NCI-H1048 (cell line): ENCODE measurements around the gene LRRC8A.
"Not testable (repeated sequence)": the region's sequence is repeated elsewhere in the genome, so short reads cannot be mapped to it uniquely, and the experiment has no call there.

Experiments used
- DNase-seq: peaks from one replicate; lab custom pipeline; 2025; lab: John Stamatoyannopoulos, UW

The LRRC8A gene

DNA sequence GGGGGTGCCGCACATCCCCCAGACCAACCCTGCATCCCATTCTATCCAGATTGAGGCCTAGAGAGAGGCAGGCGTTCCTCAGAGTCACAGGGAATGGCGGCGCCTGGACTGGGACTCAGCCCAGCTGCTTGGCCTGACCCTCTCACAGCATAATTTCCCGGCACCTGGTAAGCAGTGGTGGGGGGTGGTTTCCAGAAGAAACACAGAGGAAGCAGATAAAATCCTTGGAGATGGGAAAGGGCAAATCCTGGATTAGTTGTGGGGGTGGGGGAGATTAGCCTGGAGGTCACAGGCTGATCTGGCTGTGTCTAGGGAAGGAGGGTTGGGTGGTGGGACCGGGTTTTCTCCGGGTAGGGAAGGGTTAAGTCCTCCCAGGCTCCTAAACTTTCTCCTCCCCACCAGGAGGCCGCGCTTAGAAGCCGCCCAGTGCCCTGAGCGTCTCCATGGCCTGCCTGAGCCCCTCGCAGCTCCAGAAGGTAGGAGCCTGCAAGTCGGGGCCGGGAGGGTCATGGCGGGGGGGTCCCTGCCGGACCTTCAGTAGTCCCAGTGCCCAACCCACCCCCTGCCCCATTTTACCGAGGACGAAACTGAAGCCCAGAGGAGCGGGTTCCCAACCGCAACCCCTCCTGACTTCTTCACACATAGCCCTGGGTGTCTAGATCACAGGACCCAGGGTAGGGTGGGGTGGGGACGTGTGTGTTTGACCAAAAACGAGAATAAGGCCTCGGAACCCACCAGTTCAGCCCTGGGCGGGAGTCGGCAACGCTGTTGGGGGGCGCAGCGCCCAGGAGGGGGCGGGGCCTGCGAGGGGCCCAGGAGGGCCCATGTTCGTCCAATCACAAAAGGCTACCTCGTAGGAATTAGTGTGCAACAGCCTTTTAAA, 40.2 kb downstream of the LRRC8A start:
- no peak for DNase-seq

DNA sequence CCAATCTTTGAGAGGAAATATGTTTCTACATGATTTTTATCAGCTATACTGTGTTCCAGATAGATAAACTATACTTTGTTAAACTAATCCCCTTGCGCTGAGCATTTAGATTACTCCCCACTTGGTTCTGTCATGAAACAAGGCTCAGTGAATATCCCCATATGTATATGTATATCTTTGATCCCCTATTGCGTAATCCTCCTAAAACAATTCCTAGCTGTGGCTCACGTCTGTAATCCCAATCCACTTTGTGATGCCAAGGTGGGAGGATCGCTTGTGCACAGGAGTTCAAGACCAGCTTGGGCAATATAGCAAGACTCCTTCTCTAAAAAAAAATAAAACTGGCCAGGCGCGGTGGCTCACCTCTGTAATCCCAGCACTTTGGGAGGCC, 41.6 kb downstream of the LRRC8A start:
- DNase-seq, result no peak

- no peak for DNase-seq
Observed at GRCh38 chr9:128927731-128928411, 45.9 kb downstream of the LRRC8A start.

GRCh38 chr9:128928624-128929023, 46.7 kb downstream of the LRRC8A start:
- no peak for DNase-seq

GRCh38 chr9:128929560-128929959, 47.6 kb downstream of the LRRC8A start:
- DNase-seq, result no peak

DNA sequence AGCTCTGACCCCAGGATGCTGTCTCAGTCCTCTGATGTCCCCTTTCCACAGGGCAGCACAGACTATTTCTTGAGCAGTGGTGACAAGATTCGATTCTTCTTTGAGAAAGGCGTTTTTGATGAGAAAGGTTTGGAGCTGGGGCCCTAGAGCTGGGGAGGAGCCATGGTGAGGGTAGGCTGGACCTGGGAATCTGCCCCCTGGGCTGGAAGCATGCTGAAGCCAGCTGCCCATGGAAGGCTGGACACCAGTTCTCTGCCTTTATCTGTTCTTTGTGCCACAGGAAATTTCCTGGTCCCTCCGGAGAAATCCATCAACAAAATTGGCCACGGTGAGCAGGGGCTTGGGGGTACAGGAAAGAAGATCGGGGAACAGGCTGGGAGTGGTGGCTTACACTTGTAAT, 51.8 kb downstream of the LRRC8A start:
- no peak for DNase-seq

DNA sequence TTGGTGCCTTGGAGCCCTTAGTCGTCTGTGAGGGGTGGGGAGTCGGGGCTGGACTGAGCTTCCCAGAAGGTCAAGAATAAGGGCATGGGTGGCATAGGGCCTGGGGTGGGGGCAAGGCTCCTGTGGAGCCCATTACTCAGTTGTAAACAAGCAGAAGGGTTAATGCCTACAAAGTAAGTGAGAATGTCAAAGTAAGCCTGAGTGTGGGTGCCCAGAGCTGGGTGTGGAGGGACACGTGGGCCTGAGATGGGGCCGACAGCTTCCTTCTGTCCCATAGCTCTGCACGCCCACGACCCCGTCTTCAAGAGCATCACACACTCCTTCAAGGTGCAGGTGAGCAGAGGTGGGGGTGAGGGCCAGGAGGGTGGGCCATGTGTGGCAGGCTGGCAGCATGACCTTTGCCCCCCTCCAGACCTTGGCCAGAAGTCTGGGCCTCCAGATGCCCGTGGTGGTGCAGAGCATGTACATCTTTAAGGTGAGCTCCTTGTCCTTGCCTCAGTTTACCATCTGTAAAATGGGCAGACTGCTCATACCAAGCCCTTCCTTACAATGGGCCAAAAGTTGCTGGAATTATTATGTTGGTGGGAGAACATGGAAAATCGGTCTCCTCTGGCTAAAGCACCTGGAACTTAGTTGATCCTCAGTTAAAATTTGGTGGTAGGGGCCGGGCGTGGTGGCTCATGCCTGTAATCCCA, 54.4 kb downstream of the LRRC8A start:
- no peak for DNase-seq

GRCh38 chr9:128937310-128938165, 55.6 kb downstream of the LRRC8A start:
- DNase-seq, result no peak

DNA sequence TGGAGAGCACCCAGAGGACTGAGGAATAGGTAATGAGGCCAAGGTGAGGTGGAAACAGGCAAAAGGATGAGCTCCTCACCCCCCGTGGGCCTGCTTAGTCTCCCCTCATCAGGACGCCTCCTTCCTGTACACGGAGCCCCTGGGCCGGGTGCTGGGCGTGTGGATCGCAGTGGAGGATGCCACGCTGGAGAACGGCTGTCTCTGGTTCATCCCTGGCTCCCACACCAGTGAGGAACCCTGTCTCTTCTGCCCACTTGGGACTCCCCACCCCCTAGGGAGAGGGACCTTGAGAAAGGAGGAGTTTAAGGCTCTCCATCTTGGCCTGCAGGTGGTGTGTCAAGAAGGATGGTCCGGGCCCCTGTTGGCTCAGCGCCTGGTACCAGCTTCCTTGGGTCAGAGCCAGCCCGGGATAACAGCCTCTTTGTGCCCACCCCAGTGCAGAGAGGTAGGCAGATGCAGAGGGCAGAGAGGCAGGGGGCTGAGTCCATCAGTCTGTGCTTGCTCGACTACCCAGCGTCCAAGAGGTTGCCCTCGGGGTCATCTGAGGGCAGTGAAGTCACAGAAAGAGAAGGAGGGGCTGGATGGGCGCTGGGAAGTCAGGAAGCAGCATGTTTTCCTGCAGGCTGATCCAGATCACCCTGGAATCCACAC, 58.5 kb downstream of the LRRC8A start:
- no peak for DNase-seq

- no peak for DNase-seq
Observed at GRCh38 chr9:128940946-128941755, 59.2 kb downstream of the LRRC8A start.

GRCh38 chr9:128943832-128944620, 62.1 kb downstream of the LRRC8A start:
- DNase-seq, result no peak

- not testable (repeated sequence) for DNase-seq
Observed at GRCh38 chr9:128944966-128945365, 63.0 kb downstream of the LRRC8A start.

DNA sequence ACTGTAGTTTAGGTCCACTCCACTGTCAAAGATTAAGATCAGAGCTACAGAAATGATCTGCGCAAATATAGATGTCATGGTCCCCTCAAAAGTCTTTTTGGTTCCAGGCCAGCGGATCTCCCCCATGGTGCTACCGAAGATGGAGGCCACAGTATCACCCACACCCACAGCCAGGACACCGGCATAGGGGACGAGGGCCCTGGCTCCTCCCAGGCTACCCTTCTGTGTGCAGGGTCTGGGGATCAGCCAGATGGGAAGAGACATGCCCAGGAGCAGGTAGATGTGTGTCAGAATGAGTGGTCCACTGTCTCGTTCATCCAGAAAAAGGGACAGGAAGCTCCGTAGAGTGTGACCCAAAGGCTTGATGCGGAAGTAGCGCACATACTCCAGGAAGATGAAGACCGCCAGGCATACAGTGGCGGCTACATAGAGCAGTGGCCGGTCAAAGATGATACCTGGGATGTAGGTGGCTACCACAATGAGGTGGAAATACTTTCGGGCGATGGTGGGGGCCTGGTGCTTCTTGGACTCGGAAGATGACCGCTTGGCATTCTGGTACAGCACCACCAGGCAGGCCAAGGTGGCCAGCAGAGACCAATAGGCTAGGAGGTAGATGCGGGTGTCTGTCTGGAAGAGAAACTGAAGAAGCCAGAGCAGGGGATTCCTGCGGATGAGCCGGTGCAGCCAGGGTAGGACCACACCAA, 64.0 kb downstream of the LRRC8A start:
- no peak for DNase-seq

GRCh38 chr9:128946571-128947276, 64.8 kb downstream of the LRRC8A start:
- DNase-seq, result no peak

GRCh38 chr9:128947277-128947526, 65.3 kb downstream of the LRRC8A start:
- no peak for DNase-seq

GRCh38 chr9:128947527-128948301, 65.8 kb downstream of the LRRC8A start, which contains the start of the genes DOLK and NUP188:
Gene DOLK, minus strand, starts transcription at chr9:128947603. Its CDS starts 300 bp downstream, at chr9:128947303.
Gene NUP188, plus strand, starts transcription at chr9:128947699. Its CDS starts 21 bp downstream, at chr9:128947720.
- peak; percentile 86 for DNase-seq

- DNase-seq, result not testable (repeated sequence)
Observed at GRCh38 chr9:128961403-128961802, 79.5 kb downstream of the LRRC8A start.
